ENCODE measurements around the gene TADA3. TPM values are rescaled to one million over a fixed set of nuclear protein-coding genes. Genes with fewer than 3 reads are reported as not detected.

TADA3 gene
- total and polyA plus RNA-seq, 9 of the 15 experiments (the other 6 are each of a cell fraction or from before 2014, with no cell fraction given) = 4.1 to 110 (median 74.8) TPM

- TF ChIP-seq, protein P1, sequence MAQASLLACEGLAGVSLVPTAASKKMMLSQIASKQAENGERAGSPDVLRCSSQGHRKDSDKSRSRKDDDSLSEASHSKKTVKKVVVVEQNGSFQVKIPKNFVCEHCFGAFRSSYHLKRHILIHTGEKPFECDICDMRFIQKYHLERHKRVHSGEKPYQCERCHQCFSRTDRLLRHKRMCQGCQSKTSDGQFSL (CRISPR knock-in tag; IDR thresholded peaks at IDR 0.05) = no peak
- TF ChIP-seq, protein P1 (tag; IDR thresholded peaks at IDR 0.05) = no peak
- TF ChIP-seq, protein P2, sequence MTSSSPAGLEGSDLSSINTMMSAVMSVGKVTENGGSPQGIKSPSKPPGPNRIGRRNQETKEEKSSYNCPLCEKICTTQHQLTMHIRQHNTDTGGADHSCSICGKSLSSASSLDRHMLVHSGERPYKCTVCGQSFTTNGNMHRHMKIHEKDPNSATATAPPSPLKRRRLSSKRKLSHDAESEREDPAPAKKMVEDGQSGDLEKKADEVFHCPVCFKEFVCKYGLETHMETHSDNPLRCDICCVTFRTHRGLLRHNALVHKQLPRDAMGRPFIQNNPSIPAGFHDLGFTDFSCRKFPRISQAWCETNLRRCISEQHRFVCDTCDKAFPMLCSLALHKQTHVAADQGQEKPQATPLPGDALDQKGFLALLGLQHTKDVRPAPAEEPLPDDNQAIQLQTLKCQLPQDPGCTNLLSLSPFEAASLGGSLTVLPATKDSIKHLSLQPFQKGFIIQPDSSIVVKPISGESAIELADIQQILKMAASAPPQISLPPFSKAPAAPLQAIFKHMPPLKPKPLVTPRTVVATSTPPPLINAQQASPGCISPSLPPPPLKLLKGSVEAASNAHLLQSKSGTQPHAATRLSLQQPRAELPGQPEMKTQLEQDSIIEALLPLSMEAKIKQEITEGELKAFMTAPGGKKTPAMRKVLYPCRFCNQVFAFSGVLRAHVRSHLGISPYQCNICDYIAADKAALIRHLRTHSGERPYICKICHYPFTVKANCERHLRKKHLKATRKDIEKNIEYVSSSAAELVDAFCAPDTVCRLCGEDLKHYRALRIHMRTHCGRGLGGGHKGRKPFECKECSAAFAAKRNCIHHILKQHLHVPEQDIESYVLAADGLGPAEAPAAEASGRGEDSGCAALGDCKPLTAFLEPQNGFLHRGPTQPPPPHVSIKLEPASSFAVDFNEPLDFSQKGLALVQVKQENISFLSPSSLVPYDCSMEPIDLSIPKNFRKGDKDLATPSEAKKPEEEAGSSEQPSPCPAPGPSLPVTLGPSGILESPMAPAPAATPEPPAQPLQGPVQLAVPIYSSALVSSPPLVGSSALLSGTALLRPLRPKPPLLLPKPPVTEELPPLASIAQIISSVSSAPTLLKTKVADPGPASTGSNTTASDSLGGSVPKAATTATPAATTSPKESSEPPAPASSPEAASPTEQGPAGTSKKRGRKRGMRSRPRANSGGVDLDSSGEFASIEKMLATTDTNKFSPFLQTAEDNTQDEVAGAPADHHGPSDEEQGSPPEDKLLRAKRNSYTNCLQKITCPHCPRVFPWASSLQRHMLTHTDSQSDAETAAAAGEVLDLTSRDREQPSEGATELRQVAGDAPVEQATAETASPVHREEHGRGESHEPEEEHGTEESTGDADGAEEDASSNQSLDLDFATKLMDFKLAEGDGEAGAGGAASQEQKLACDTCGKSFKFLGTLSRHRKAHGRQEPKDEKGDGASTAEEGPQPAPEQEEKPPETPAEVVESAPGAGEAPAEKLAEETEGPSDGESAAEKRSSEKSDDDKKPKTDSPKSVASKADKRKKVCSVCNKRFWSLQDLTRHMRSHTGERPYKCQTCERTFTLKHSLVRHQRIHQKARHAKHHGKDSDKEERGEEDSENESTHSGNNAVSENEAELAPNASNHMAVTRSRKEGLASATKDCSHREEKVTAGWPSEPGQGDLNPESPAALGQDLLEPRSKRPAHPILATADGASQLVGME (CRISPR knock-in tag; IDR thresholded peaks at IDR 0.05) = no peak
- TF ChIP-seq ZNF407 (IDR thresholded peaks at IDR 0.05; ENCODE audit: low read depth) (no peak), ZFPM2 (CRISPR knock-in tag; IDR thresholded peaks at IDR 0.05) (no peak), STAG1 (CRISPR knock-in tag; IDR thresholded peaks at IDR 0.05; ENCODE audit: borderline replicate concordance) (no peak), ZNF830 (CRISPR knock-in tag; IDR thresholded peaks at IDR 0.05) (no peak), CXXC5 (CRISPR knock-in tag; IDR thresholded peaks at IDR 0.05) (peak; percentile 45), FOXM1 (IDR thresholded peaks at IDR 0.05; ENCODE audit: low read depth) (peak; percentile 47; the same call in 1 of the 2 replicates), FOXM1 (CRISPR knock-in tag; IDR thresholded peaks at IDR 0.05; ENCODE audit: low read depth) (no peak)
Observed at GRCh38 chr3:9786209-9786739, 6.0 kb downstream of the TADA3 start (continued).

All from K562 (cell line).